GM12878 (cell line): ENCODE measurements around the gene PDIA3. TPM values are rescaled to one million over a fixed set of nuclear protein-coding genes. Genes with fewer than 3 reads are reported as not detected.

ENCODE experiments used
- CHD1 ChIP-seq: IDR thresholded peaks from 2 replicates; pipeline ENCODE4 v1.6.1; 2012; ENCODE audit warnings: low read depth, low read length, improper control_type of control experiment
- CHD2 ChIP-seq: IDR thresholded peaks from 2 replicates; pipeline ENCODE4 v1.6.1; 2011; ENCODE audit warnings: low read depth, low read length, improper control_type of control experiment, borderline replicate concordance
- ESRRA ChIP-seq: IDR thresholded peaks from 2 replicates; pipeline ENCODE4 v1.6.1; 2012; ENCODE audit warnings: mild to moderate bottlenecking, low read length, improper control_type of control experiment
- IKZF2 ChIP-seq, 2 experiments: fragments of 450-650 bp; IDR thresholded peaks; 2 replicates each; pipeline ENCODE4 v1.6.1; 2017; ENCODE audit warnings: mild to moderate bottlenecking in 2 of 2, moderate library complexity in 2 of 2
- NFYA ChIP-seq: IDR thresholded peaks from 2 replicates; pipeline ENCODE4 v1.6.1; 2011; ENCODE audit warnings: low read depth, mild to moderate bottlenecking, low read length, improper control_type of control experiment, borderline replicate concordance
- POLR2A ChIP-seq: IDR thresholded peaks from 2 replicates; pipeline ENCODE4 v1.6.1; 2011; ENCODE audit warnings: low read depth, mild to moderate bottlenecking, low read length
- RUNX3 ChIP-seq: IDR thresholded peaks from 2 replicates; pipeline ENCODE4 v1.6.1; 2012; ENCODE audit warnings: low read length, inconsistent platforms
- SMARCA5 ChIP-seq: fragments of 450-650 bp; IDR thresholded peaks from 2 replicates; pipeline ENCODE4 v1.6.1; 2017; ENCODE audit warnings: mild to moderate bottlenecking
- TCF3 ChIP-seq: IDR thresholded peaks from 2 replicates; pipeline ENCODE4 v1.6.1; 2012; ENCODE audit warnings: low read depth, mild to moderate bottlenecking, low read length, borderline replicate concordance; ENCODE audit not compliant: insufficient read depth
- YY1 ChIP-seq: IDR thresholded peaks from 2 replicates; pipeline ENCODE4 v1.6.1; 2011; ENCODE audit warnings: low read depth, mild to moderate bottlenecking, low read length
- polyA plus RNA-seq, 11 experiments: library from polyadenylated mRNA; depleted of rRNA in 4 of 11; unstranded in 6 of 11; stranded (reverse) in 5 of 11; fragments of >200 nt; fragmentation: Nextera tagmentation in 4 of 11; fragmentation: Illumina TruSeq in 1 of 11; extraction: Ambion mirVana in 4 of 11; extraction: Trizol in 1 of 11; gene quantifications; 1 replicate in 1 of 11; 2 replicates in 10 of 11; pipeline versions ENCODE4 v1.2.1 to v1.2.3, GENCODE V29; 2011 to 2016; ENCODE audit warnings: inconsistent platforms in 2 of 11, missing spikeins in 2 of 11, low read depth in 1 of 11
- total RNA-seq, 4 experiments: library from RNA; depleted of rRNA in 3 of 4; stranded (reverse); fragments of >200 nt in 3 of 4; fragmentation: Illumina TruSeq in 1 of 4; extraction: Trizol in 1 of 4; gene quantifications; 2 replicates each; pipeline versions ENCODE4 v1.2.1 to v1.2.3, GENCODE V29; 2013 to 2021
- TF ChIP-seq, protein P1 (sequence below): fragments of 450-650 bp; formaldehyde crosslinking; IDR thresholded peaks from 2 replicates; pipeline ENCODE4 v1.5.0; 2022; ENCODE audit warnings: mild to moderate bottlenecking, missing genetic modification characterization
- TF ChIP-seq, protein P2 (sequence below): IDR thresholded peaks from 2 replicates; pipeline ENCODE4 v1.6.1; 2012; ENCODE audit warnings: improper control_type of control experiment, low read depth, low read length; ENCODE audit not compliant: insufficient replicate concordance
- TF ChIP-seq, protein P3 (sequence below): fragments of 450-650 bp; IDR thresholded peaks from 2 replicates; pipeline ENCODE4 v1.6.1; 2016; ENCODE audit warnings: mild to moderate bottlenecking
- TF ChIP-seq, protein P4 (sequence below), 3 experiments: IDR thresholded peaks in 2 of 3; conservative IDR thresholded peaks in 1 of 3; 2 replicates each; pipeline ENCODE4 v1.5.1; 2011; ENCODE audit warnings: low read depth in 3 of 3, low read length in 3 of 3, mild to moderate bottlenecking in 3 of 3, control low read depth in 2 of 3, moderate library complexity in 2 of 3, inconsistent platforms in 1 of 3, mixed read lengths in 1 of 3; ENCODE audit not compliant: control insufficient read depth in 2 of 3, insufficient read depth in 1 of 3; ENCODE audit errors: extremely low read depth in 1 of 3

The PDIA3 gene
- total and polyA plus RNA-seq, 10 of the 15 experiments (the other 5 are each of a cell fraction or from before 2014, with no cell fraction given): 18.2 to 716 (median 181) TPM

DNA sequence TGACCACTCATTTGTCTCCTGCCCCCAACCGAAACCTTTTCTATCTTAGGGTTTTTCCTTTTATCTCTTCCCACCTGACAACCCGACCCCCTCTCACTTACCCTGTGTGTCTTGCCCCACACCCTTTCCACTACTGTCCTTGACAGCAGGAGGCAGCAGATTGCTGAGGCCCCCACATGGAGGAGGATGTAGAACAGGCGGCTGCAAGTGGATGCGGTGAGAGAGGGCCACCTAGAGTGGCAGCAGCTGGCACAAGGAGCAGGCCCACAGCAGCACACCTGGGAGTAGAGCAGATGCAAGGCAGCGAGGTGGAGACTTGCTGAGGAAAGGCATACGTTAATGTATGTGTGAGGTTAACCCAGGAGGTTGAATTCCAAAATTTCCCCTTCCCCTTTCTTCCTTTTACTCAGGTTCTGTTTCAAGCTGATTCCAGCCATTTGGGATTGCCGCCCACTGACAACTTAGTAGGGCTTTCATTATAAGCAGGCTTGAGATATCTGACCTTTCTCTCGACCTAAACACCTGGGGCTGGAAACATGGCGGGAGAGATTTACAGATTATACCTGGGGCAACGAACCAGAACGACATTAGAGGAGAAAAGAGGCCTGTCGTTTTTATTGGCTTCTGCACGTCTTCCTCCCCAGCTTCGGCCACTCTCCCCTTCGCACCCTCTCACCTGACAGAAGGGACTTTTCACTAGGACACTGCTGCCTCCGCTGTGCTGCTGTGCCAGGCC, 53.1 kb downstream of the PDIA3 start (continued):
- TF ChIP-seq, protein P1, sequence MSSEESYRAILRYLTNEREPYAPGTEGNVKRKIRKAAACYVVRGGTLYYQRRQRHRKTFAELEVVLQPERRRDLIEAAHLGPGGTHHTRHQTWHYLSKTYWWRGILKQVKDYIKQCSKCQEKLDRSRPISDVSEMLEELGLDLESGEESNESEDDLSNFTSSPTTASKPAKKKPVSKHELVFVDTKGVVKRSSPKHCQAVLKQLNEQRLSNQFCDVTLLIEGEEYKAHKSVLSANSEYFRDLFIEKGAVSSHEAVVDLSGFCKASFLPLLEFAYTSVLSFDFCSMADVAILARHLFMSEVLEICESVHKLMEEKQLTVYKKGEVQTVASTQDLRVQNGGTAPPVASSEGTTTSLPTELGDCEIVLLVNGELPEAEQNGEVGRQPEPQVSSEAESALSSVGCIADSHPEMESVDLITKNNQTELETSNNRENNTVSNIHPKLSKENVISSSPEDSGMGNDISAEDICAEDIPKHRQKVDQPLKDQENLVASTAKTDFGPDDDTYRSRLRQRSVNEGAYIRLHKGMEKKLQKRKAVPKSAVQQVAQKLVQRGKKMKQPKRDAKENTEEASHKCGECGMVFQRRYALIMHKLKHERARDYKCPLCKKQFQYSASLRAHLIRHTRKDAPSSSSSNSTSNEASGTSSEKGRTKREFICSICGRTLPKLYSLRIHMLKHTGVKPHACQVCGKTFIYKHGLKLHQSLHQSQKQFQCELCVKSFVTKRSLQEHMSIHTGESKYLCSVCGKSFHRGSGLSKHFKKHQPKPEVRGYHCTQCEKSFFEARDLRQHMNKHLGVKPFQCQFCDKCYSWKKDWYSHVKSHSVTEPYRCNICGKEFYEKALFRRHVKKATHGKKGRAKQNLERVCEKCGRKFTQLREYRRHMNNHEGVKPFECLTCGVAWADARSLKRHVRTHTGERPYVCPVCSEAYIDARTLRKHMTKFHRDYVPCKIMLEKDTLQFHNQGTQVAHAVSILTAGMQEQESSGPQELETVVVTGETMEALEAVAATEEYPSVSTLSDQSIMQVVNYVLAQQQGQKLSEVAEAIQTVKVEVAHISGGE (CRISPR knock-in tag): no peak
- TF ChIP-seq TCF3 (peak; percentile 43; the same call in 1 of the 2 replicates), YY1 (0 out of 2 replicates have a peak, but pooled peaks have one; percentile 1), CHD1 (no peak), ESRRA (no peak), POLR2A (no peak; the same call in 1 of the 2 replicates), SMARCA5 (no peak), RUNX3 (peak; percentile 44), IKZF2 (IDR thresholded peaks at IDR 0.05) (peak in 1 of 2 experiments; percentile 35; a peak in 1 of 4 replicates), NFYA (no peak), CHD2 (no peak)
- TF ChIP-seq, protein P2, sequence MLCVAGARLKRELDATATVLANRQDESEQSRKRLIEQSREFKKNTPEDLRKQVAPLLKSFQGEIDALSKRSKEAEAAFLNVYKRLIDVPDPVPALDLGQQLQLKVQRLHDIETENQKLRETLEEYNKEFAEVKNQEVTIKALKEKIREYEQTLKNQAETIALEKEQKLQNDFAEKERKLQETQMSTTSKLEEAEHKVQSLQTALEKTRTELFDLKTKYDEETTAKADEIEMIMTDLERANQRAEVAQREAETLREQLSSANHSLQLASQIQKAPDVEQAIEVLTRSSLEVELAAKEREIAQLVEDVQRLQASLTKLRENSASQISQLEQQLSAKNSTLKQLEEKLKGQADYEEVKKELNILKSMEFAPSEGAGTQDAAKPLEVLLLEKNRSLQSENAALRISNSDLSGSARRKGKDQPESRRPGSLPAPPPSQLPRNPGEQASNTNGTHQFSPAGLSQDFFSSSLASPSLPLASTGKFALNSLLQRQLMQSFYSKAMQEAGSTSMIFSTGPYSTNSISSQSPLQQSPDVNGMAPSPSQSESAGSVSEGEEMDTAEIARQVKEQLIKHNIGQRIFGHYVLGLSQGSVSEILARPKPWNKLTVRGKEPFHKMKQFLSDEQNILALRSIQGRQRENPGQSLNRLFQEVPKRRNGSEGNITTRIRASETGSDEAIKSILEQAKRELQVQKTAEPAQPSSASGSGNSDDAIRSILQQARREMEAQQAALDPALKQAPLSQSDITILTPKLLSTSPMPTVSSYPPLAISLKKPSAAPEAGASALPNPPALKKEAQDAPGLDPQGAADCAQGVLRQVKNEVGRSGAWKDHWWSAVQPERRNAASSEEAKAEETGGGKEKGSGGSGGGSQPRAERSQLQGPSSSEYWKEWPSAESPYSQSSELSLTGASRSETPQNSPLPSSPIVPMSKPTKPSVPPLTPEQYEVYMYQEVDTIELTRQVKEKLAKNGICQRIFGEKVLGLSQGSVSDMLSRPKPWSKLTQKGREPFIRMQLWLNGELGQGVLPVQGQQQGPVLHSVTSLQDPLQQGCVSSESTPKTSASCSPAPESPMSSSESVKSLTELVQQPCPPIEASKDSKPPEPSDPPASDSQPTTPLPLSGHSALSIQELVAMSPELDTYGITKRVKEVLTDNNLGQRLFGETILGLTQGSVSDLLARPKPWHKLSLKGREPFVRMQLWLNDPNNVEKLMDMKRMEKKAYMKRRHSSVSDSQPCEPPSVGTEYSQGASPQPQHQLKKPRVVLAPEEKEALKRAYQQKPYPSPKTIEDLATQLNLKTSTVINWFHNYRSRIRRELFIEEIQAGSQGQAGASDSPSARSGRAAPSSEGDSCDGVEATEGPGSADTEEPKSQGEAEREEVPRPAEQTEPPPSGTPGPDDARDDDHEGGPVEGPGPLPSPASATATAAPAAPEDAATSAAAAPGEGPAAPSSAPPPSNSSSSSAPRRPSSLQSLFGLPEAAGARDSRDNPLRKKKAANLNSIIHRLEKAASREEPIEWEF: no peak
- TF ChIP-seq, protein P3, sequence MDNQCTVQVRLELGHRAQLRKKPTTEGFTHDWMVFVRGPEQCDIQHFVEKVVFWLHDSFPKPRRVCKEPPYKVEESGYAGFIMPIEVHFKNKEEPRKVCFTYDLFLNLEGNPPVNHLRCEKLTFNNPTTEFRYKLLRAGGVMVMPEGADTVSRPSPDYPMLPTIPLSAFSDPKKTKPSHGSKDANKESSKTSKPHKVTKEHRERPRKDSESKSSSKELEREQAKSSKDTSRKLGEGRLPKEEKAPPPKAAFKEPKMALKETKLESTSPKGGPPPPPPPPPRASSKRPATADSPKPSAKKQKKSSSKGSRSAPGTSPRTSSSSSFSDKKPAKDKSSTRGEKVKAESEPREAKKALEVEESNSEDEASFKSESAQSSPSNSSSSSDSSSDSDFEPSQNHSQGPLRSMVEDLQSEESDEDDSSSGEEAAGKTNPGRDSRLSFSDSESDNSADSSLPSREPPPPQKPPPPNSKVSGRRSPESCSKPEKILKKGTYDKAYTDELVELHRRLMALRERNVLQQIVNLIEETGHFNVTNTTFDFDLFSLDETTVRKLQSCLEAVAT: no peak
- TF ChIP-seq, protein P4, sequence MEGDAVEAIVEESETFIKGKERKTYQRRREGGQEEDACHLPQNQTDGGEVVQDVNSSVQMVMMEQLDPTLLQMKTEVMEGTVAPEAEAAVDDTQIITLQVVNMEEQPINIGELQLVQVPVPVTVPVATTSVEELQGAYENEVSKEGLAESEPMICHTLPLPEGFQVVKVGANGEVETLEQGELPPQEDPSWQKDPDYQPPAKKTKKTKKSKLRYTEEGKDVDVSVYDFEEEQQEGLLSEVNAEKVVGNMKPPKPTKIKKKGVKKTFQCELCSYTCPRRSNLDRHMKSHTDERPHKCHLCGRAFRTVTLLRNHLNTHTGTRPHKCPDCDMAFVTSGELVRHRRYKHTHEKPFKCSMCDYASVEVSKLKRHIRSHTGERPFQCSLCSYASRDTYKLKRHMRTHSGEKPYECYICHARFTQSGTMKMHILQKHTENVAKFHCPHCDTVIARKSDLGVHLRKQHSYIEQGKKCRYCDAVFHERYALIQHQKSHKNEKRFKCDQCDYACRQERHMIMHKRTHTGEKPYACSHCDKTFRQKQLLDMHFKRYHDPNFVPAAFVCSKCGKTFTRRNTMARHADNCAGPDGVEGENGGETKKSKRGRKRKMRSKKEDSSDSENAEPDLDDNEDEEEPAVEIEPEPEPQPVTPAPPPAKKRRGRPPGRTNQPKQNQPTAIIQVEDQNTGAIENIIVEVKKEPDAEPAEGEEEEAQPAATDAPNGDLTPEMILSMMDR (IDR thresholded peaks at IDR 0.05 in 2 of 3, conservative IDR thresholded peaks at IDR 0.05 in 1 of 3; ENCODE audit: control insufficient read depth in 2 of 3, extremely low read depth in 1 of 3, insufficient read depth in 1 of 3, low read depth in 3 of 3, low read length in 3 of 3): peak in 2 of 3 experiments; percentile 21 to 46; a peak in 3 of 6 replicates
